Panc1 (cell line): ENCODE measurements around the gene GSS. TPM values are rescaled to one million over a fixed set of nuclear protein-coding genes. Genes with fewer than 3 reads are reported as not detected.

Experiments used
- ATAC-seq: fragments of 200-7000 bp; cut with Tn5 transposase; 2 replicates; pipeline ENCODE4 v1.9.1; 2020; ENCODE audit warnings: mild to moderate bottlenecking, moderate library complexity
- BruUV-seq: library from RNA; stranded (reverse); fragments of 400-500 nt; replicated peaks from 2 replicates; lab custom pipeline; 2021; lab: Mats Ljungman, UMichigan
- CTCF ChIA-PET: fragments of 300-600 bp; sonication (Branson Sonifier 250); formaldehyde crosslinking; loops from one replicate; lab custom pipeline; 2022; ENCODE audit warnings: antibody characterized with exemption; lab: Charles Lee
- POLR2A ChIA-PET: fragments of 300-600 bp; sonication (Branson Sonifier 250); formaldehyde crosslinking; loops from one replicate; lab custom pipeline; 2022; ENCODE audit warnings: antibody characterized with exemption; lab: Charles Lee
- DNase-seq: peaks from one replicate; pipeline ENCODE4 v3.0.0-alpha.2; 2010; ENCODE audit warnings: low read depth, low spot score
- H3K27ac ChIP-seq: 2 replicates; pipeline ENCODE4 v1.5.1; 2011; ENCODE audit warnings: mild to moderate bottlenecking, low read length, inconsistent platforms
- H3K27me3 ChIP-seq: fragments of 200-500 bp; sonication (Bioruptor generic); 2 replicates; pipeline ENCODE4 v1.6.0; 2014; ENCODE audit warnings: low read length, inconsistent platforms; ENCODE audit not compliant: control insufficient read depth, insufficient read depth
- H3K36me3 ChIP-seq: fragments of 200-500 bp; sonication (Bioruptor generic); 2 replicates; pipeline ENCODE4 v1.5.1; 2014; ENCODE audit warnings: inconsistent platforms, mild to moderate bottlenecking, low read length, moderate library complexity; ENCODE audit not compliant: control insufficient read depth, insufficient read depth
- H3K4me1 ChIP-seq: 2 replicates; pipeline ENCODE4 v1.5.1; 2011; ENCODE audit warnings: inconsistent platforms, mild to moderate bottlenecking, low read length, moderate library complexity; ENCODE audit not compliant: control insufficient read depth, insufficient read depth
- H3K4me3 ChIP-seq, 2 experiments: 2 replicates each; pipeline ENCODE4 v1.5.1; 2011 to 2012; ENCODE audit warnings: low read depth in 2 of 2, low read length in 2 of 2, mild to moderate bottlenecking in 2 of 2, inconsistent platforms in 1 of 2, moderate library complexity in 1 of 2
- H3K9me3 ChIP-seq: fragments of 200-500 bp; sonication (Bioruptor generic); 2 replicates; pipeline ENCODE4 v1.5.1; 2014; ENCODE audit warnings: low read depth, mild to moderate bottlenecking, inconsistent platforms, low read length, moderate library complexity; ENCODE audit not compliant: control insufficient read depth, insufficient read depth
- POLR2AphosphoS5 ChIP-seq: IDR thresholded peaks from 2 replicates; pipeline ENCODE4 v1.6.1; 2012; ENCODE audit warnings: mild to moderate bottlenecking, low read depth, low read length, moderate library complexity
- SIN3A ChIP-seq: IDR thresholded peaks from 2 replicates; pipeline ENCODE4 v1.6.1; 2012; ENCODE audit warnings: low read depth, mild to moderate bottlenecking, low read length, moderate library complexity, borderline replicate concordance; ENCODE audit not compliant: insufficient read depth
- TCF7L2 ChIP-seq: IDR thresholded peaks from 2 replicates; pipeline ENCODE4 v1.6.1; 2011; ENCODE audit warnings: mild to moderate bottlenecking, low read depth, low read length, inconsistent platforms
- in situ Hi-C: cut with HindIII; loops from 2 replicates; pipeline ENCODE4 v1.10.0; 2016; ENCODE audit warnings: low sequenced_read_pairs, low pct_unique_long_range_greater_than_20kb
- intact Hi-C: fragments of 100-400 bp; cut with micrococcal nuclease; formaldehyde crosslinking; loops from one replicate; pipeline ENCODE4 v1.10.0; 2022; ENCODE audit not compliant: unreplicated experiment
- total RNA-seq: library from RNA; stranded (reverse); gene quantifications from one replicate; pipeline ENCODE4 v1.2.1, GENCODE V29; 2021; ENCODE audit not compliant: unreplicated experiment
- TF ChIP-seq, protein P1 (sequence below): fragments of 450-650 bp; IDR thresholded peaks from 2 replicates; pipeline ENCODE4 v1.5.1; 2017; ENCODE audit warnings: mild to moderate bottlenecking
- TF ChIP-seq, protein P2 (sequence below), 2 experiments: IDR thresholded peaks; 2 replicates each; pipeline ENCODE4 v1.6.1; 2011 to 2012; ENCODE audit warnings: low read depth in 2 of 2, control low read depth in 1 of 2, low read length in 1 of 2, mild to moderate bottlenecking in 1 of 2, moderate library complexity in 1 of 2; ENCODE audit not compliant: insufficient read depth in 1 of 2

Gene GSS
- total RNA-seq, 1 experiment from 2014 or later: 64.8 TPM

GRCh38 chr20:34968042-34968775, 12.6 kb upstream of the GSS start:
- no peak overlapping the region for H3K4me3 ChIP-seq
- H3K9me3 ChIP-seq: no peaks in the 10 kb centered on the region
- no peak for DNase-seq
- no peak for ATAC-seq
- TF ChIP-seq, protein P1, sequence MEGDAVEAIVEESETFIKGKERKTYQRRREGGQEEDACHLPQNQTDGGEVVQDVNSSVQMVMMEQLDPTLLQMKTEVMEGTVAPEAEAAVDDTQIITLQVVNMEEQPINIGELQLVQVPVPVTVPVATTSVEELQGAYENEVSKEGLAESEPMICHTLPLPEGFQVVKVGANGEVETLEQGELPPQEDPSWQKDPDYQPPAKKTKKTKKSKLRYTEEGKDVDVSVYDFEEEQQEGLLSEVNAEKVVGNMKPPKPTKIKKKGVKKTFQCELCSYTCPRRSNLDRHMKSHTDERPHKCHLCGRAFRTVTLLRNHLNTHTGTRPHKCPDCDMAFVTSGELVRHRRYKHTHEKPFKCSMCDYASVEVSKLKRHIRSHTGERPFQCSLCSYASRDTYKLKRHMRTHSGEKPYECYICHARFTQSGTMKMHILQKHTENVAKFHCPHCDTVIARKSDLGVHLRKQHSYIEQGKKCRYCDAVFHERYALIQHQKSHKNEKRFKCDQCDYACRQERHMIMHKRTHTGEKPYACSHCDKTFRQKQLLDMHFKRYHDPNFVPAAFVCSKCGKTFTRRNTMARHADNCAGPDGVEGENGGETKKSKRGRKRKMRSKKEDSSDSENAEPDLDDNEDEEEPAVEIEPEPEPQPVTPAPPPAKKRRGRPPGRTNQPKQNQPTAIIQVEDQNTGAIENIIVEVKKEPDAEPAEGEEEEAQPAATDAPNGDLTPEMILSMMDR: no peak
- TF ChIP-seq POLR2AphosphoS5 (no peak), TCF7L2 (no peak), SIN3A (no peak)
- TF ChIP-seq, protein P2, sequence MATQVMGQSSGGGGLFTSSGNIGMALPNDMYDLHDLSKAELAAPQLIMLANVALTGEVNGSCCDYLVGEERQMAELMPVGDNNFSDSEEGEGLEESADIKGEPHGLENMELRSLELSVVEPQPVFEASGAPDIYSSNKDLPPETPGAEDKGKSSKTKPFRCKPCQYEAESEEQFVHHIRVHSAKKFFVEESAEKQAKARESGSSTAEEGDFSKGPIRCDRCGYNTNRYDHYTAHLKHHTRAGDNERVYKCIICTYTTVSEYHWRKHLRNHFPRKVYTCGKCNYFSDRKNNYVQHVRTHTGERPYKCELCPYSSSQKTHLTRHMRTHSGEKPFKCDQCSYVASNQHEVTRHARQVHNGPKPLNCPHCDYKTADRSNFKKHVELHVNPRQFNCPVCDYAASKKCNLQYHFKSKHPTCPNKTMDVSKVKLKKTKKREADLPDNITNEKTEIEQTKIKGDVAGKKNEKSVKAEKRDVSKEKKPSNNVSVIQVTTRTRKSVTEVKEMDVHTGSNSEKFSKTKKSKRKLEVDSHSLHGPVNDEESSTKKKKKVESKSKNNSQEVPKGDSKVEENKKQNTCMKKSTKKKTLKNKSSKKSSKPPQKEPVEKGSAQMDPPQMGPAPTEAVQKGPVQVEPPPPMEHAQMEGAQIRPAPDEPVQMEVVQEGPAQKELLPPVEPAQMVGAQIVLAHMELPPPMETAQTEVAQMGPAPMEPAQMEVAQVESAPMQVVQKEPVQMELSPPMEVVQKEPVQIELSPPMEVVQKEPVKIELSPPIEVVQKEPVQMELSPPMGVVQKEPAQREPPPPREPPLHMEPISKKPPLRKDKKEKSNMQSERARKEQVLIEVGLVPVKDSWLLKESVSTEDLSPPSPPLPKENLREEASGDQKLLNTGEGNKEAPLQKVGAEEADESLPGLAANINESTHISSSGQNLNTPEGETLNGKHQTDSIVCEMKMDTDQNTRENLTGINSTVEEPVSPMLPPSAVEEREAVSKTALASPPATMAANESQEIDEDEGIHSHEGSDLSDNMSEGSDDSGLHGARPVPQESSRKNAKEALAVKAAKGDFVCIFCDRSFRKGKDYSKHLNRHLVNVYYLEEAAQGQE (IDR thresholded peaks at IDR 0.05; ENCODE audit: insufficient read depth in 1 of 2, low read depth in 2 of 2, low read length in 1 of 2): no peak
- H3K27ac ChIP-seq: no peak overlapping the region
- H3K27me3 ChIP-seq: no peaks in the 10 kb centered on the region
- in situ Hi-C loops: no loop called here
- BruUV-seq: no TSS peak
- ChIA-PET POLR2A (no interaction called here), CTCF (no interaction called here)
- intact Hi-C loops: no loop called here
- H3K36me3 ChIP-seq: no peaks in the 10 kb centered on the region
- H3K4me1 ChIP-seq: no peaks in the 10 kb centered on the region

- POLR2A ChIA-PET: no interaction called here
- no peak overlapping the region for H3K27ac ChIP-seq
- H3K4me1 ChIP-seq: no peaks in the 10 kb centered on the region
- no peaks in the 10 kb centered on the region for H3K36me3 ChIP-seq
- no peak overlapping the region for H3K4me3 ChIP-seq
- H3K9me3 ChIP-seq: no peaks in the 10 kb centered on the region
- intact Hi-C loops (no loop called here), in situ Hi-C loops (no loop called here)
- CTCF ChIA-PET: no interaction called here
- no peak for ATAC-seq
- no peak for TF ChIP-seq SIN3A
- no peak for TF ChIP-seq POLR2AphosphoS5
- TF ChIP-seq TCF7L2: no peak
- TF ChIP-seq, protein P1: no peak
- TF ChIP-seq, protein P2 (IDR thresholded peaks at IDR 0.05; ENCODE audit: insufficient read depth in 1 of 2, low read depth in 2 of 2, low read length in 1 of 2): no peak
- DNase-seq: no peak
- H3K27me3 ChIP-seq: no peaks in the 10 kb centered on the region
- no TSS peak for BruUV-seq
These were observed 11.8 kb upstream of the GSS start for GRCh38 chr20:34967421-34967820.
